Endothelial cell of umbilical vein (primary cell): ENCODE measurements around the gene EYS. TPM values are rescaled to one million over a fixed set of nuclear protein-coding genes. Genes with fewer than 3 reads are reported as not detected.

ENCODE experiments used
- BruUV-seq: library from RNA; stranded (reverse); fragments of 400-500 nt; replicated peaks from 2 replicates; lab custom pipeline; 2021; lab: Mats Ljungman, UMichigan
- CTCF ChIA-PET: fragments of 300-600, 350-600 bp; sonication (Branson Sonifier 250); formaldehyde crosslinking; loops from one replicate; lab custom pipeline; 2021; ENCODE audit warnings: antibody characterized with exemption, inconsistent platforms; lab: Charles Lee
- POLR2A ChIA-PET: fragments of 300-600, 350-600 bp; sonication (Branson Sonifier 250); formaldehyde crosslinking; loops from one replicate; lab custom pipeline; 2021; ENCODE audit warnings: antibody characterized with exemption, inconsistent platforms; lab: Charles Lee
- DNase-seq: peaks from one replicate; pipeline ENCODE4 v3.0.0-alpha.2; 2011; ENCODE audit warnings: low read depth, low spot score
- FAIRE-seq: peaks from 2 replicates; lab custom pipeline; 2011; peaks lifted over from hg19 to GRCh38; lab: Jason Lieb, UNC
- H2AFZ ChIP-seq: 2 replicates; pipeline ENCODE4 v1.6.0; 2012; ENCODE audit warnings: low read depth, low read length, control low read depth, inconsistent platforms
- H3K27ac ChIP-seq: 2 replicates; pipeline ENCODE4 v1.5.1; 2011; ENCODE audit warnings: low read depth, mild to moderate bottlenecking, control low read depth, low read length, moderate library complexity; ENCODE audit not compliant: insufficient read depth
- H3K27me3 ChIP-seq, 2 experiments: 2 replicates each; pipeline versions ENCODE4 v1.6.0 to v1.6.1; 2011; ENCODE audit warnings: low read length in 2 of 2, mixed read lengths in 1 of 2; ENCODE audit not compliant: control insufficient read depth in 2 of 2, insufficient read depth in 2 of 2
- H3K36me3 ChIP-seq, 2 experiments: 2 replicates in 1 of 2; 3 replicates in 1 of 2; pipeline ENCODE4 v1.5.1; 2011; ENCODE audit warnings: low read length in 2 of 2, mild to moderate bottlenecking in 1 of 2, moderate library complexity in 1 of 2; ENCODE audit not compliant: control insufficient read depth in 2 of 2, insufficient read depth in 2 of 2; ENCODE audit errors: extremely low read depth in 1 of 2
- H3K4me1 ChIP-seq: 3 replicates; pipeline ENCODE4 v1.5.1; 2011; ENCODE audit warnings: mild to moderate bottlenecking, low read length; ENCODE audit not compliant: control insufficient read depth, insufficient read depth; ENCODE audit errors: extremely low read depth
- H3K4me2 ChIP-seq: 2 replicates; pipeline ENCODE4 v1.6.1; 2011; ENCODE audit warnings: low read length, control low read depth, mixed read lengths; ENCODE audit not compliant: insufficient read depth
- H3K4me3 ChIP-seq, 3 experiments: fragments of 200-600 bp in 1 of 3; sonication (generic), shearing (Covaris generic) in 1 of 3; replicated peaks in 1 of 3; 2 replicates each; pipeline ENCODE4 v1.5.1; 2011 to 2016; ENCODE audit warnings: control low read depth in 3 of 3, low read length in 3 of 3, mild to moderate bottlenecking in 2 of 3, inconsistent platforms in 1 of 3, low read depth in 1 of 3, moderate library complexity in 1 of 3; ENCODE audit not compliant: insufficient read depth in 1 of 3
- H3K79me2 ChIP-seq: 2 replicates; pipeline ENCODE4 v1.6.0; 2012; ENCODE audit warnings: low read length, inconsistent platforms; ENCODE audit not compliant: control insufficient read depth, insufficient read depth
- H3K9ac ChIP-seq: replicated peaks from 2 replicates; pipeline ENCODE3; 2011; ENCODE audit warnings: low read length, control low read depth; ENCODE audit not compliant: insufficient read depth; ENCODE audit errors: extremely low read depth
- H3K9me1 ChIP-seq: replicated peaks from 3 replicates; pipeline ENCODE4 v1.6.0; 2011; ENCODE audit warnings: mild to moderate bottlenecking, low read length; ENCODE audit not compliant: control insufficient read depth, insufficient read depth; ENCODE audit errors: extremely low read depth
- H3K9me3 ChIP-seq: replicated peaks from 2 replicates; pipeline ENCODE4 v1.5.1; 2012; ENCODE audit warnings: low read length, inconsistent platforms; ENCODE audit not compliant: control insufficient read depth, insufficient read depth
- H4K20me1 ChIP-seq: replicated peaks from 2 replicates; pipeline ENCODE3; 2011; ENCODE audit warnings: mild to moderate bottlenecking, low read length; ENCODE audit not compliant: control insufficient read depth, insufficient read depth; ENCODE audit errors: extremely low read depth
- CTCF ChIP-seq, 2 donors: IDR thresholded peaks; 1 replicate in 1 of 2; 2 replicates in 1 of 2; pipeline ENCODE4 v1.5.1; 2011; ENCODE audit warnings: low read length in 2 of 2, mild to moderate bottlenecking in 2 of 2, moderate library complexity in 2 of 2, control low read depth in 1 of 2, inconsistent platforms in 1 of 2, low read depth in 1 of 2; ENCODE audit not compliant: insufficient read depth in 1 of 2; ENCODE audit errors: extremely low read depth in 1 of 2
- EZH2 ChIP-seq: IDR thresholded peaks from 2 replicates; pipeline ENCODE4 v1.6.1; 2012; ENCODE audit warnings: borderline replicate concordance, low read depth, mild to moderate bottlenecking, moderate library complexity, low read length, inconsistent platforms; ENCODE audit not compliant: severe bottlenecking
- FOS ChIP-seq: IDR thresholded peaks from 2 replicates; pipeline ENCODE4 v1.6.1; 2011; ENCODE audit warnings: mild to moderate bottlenecking, low read length, moderate library complexity, borderline replicate concordance; ENCODE audit not compliant: insufficient read depth
- GATA2 ChIP-seq: IDR thresholded peaks from 2 replicates; pipeline ENCODE4 v1.7.0; 2011; ENCODE audit warnings: low read depth, mild to moderate bottlenecking, moderate library complexity, mixed read lengths, low read length; ENCODE audit not compliant: insufficient read length, insufficient read depth
- JUN ChIP-seq: IDR thresholded peaks from 2 replicates; pipeline ENCODE4 v1.6.1; 2011; ENCODE audit warnings: borderline replicate concordance, low read depth; ENCODE audit not compliant: insufficient read length, insufficient read depth
- MYC ChIP-seq: IDR thresholded peaks from one replicate; pipeline ENCODE4 v1.6.1; 2011; ENCODE audit warnings: mild to moderate bottlenecking, low read depth, low read length
- POLR2A ChIP-seq: IDR thresholded peaks from 2 replicates; pipeline ENCODE4 v1.6.1; 2012; ENCODE audit warnings: low read depth, mild to moderate bottlenecking, control low read depth, low read length
- POLR2AphosphoS5 ChIP-seq: IDR thresholded peaks from 2 replicates; pipeline ENCODE4 v1.6.1; 2012; ENCODE audit warnings: low read depth, mild to moderate bottlenecking, control low read depth, low read length, moderate library complexity; ENCODE audit not compliant: insufficient read depth
- dilution Hi-C: fragments of 300-500 bp; cut with MboI; formaldehyde crosslinking; loops from one replicate; pipeline ENCODE4 v1.15.0; 2019; ENCODE audit warnings: low sequenced_read_pairs; ENCODE audit not compliant: extremely low pct_ligation_motif_present
- intact Hi-C: fragments of 100-400 bp; cut with micrococcal nuclease; formaldehyde crosslinking; loops from one replicate; pipeline ENCODE4 v1.10.0; 2022
- polyA plus RNA-seq, 4 experiments: library from polyadenylated mRNA; depleted of rRNA in 3 of 4; stranded (reverse) in 3 of 4; unstranded in 1 of 4; fragments of >200 nt; gene quantifications; 2 replicates each; pipeline versions ENCODE4 v1.2.1 to v1.2.3, GENCODE V29; 2011 to 2012; ENCODE audit warnings: missing spikeins in 1 of 4
- total RNA-seq: library from RNA; stranded (reverse); gene quantifications from 2 replicates; pipeline ENCODE4 v1.2.3, GENCODE V29; 2021
- TF ChIP-seq, protein P1 (sequence below): IDR thresholded peaks from 2 replicates; pipeline ENCODE4 v1.6.1; 2011; ENCODE audit not compliant: insufficient read depth, insufficient read length

Gene EYS
- total and polyA plus RNA-seq, 2 donors (not counting 3 experiments of a cell fraction or from before 2014, with no cell fraction given), result 0.01 to 0.27 TPM

- Histone ChIP-seq H3K27me3 (no peaks in the 10 kb centered on the region), H4K20me1 (no peaks in the 10 kb centered on the region), H3K9me3 (no peaks in the 10 kb centered on the region), H3K4me3 (no peak overlapping the region), H3K9me1 (no peaks in the 10 kb centered on the region), H3K4me2 (no peak overlapping the region), H3K36me3 (no peaks in the 10 kb centered on the region), H2AFZ (no peak overlapping the region), H3K27ac (no peak overlapping the region), H3K79me2 (no peaks in the 10 kb centered on the region), H3K4me1 (no peaks in the 10 kb centered on the region), H3K9ac (no peak overlapping the region)
- intact Hi-C loops, result no loop called here
- TF ChIP-seq POLR2AphosphoS5 (no peak), EZH2 (no peak), CTCF (IDR thresholded peaks at IDR 0.05; ENCODE audit: extremely low read depth in 1 of 2, insufficient read depth in 1 of 2, low read depth in 1 of 2, low read length in 2 of 2) (no peak), JUN (no peak), MYC (no peak), POLR2A (no peak), FOS (no peak), GATA2 (no peak)
- TF ChIP-seq, protein P1, sequence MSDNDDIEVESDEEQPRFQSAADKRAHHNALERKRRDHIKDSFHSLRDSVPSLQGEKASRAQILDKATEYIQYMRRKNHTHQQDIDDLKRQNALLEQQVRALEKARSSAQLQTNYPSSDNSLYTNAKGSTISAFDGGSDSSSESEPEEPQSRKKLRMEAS, result no peak
- DNase-seq (no peak), FAIRE-seq (no peak)
- no TSS peak for BruUV-seq
- ChIA-PET POLR2A (no interaction called here), CTCF (no interaction called here)
- dilution Hi-C loops, result no loop called here
These were observed 1694.0 kb downstream of the EYS start for GRCh38 chr6:64013011-64013410.
